IPS-15b (cell line): ENCODE results near the gene C15orf62.

Experiments used
- H3K27me3 ChIP-seq: one replicate; pipeline ENCODE4 v1.6.1; 2013; ENCODE audit warnings: low read length; ENCODE audit not compliant: control insufficient read depth, insufficient read depth
- H3K36me3 ChIP-seq: one replicate; pipeline ENCODE4 v1.6.1; 2013; ENCODE audit warnings: low read length; ENCODE audit not compliant: control insufficient read depth, insufficient read depth
- H3K4me1 ChIP-seq: one replicate; pipeline ENCODE4 v1.6.1; 2013; ENCODE audit warnings: mild to moderate bottlenecking, low read length; ENCODE audit not compliant: control insufficient read depth, insufficient read depth
- H3K4me3 ChIP-seq: one replicate; pipeline ENCODE4 v1.5.1; 2013; ENCODE audit warnings: low read depth, low read length
- H3K9ac ChIP-seq: one replicate; pipeline ENCODE4 v1.6.1; 2013; ENCODE audit warnings: low read depth, mild to moderate bottlenecking, low read length
- H3K9me3 ChIP-seq: one replicate; pipeline ENCODE4 v1.6.1; 2013; ENCODE audit warnings: mild to moderate bottlenecking, low read length; ENCODE audit not compliant: control insufficient read depth, insufficient read depth

Gene C15orf62

GRCh38 chr15:40743921-40744814, 25.6 kb upstream of the C15orf62 start:
- H3K4me3 ChIP-seq, result no peak overlapping the region
- peaks cover 7% of the 10 kb centered on the region for H3K36me3 ChIP-seq
- no peak overlapping the region for H3K9ac ChIP-seq
- H3K9me3 ChIP-seq, result no peaks in the 10 kb centered on the region
- H3K4me1 ChIP-seq, result peaks cover 9% of the 10 kb centered on the region
- no peaks in the 10 kb centered on the region for H3K27me3 ChIP-seq

GRCh38 chr15:40744815-40745152, 25.0 kb upstream of the C15orf62 start:
- Histone ChIP-seq H3K27me3 (no peaks in the 10 kb centered on the region), H3K9ac (no peak overlapping the region), H3K36me3 (peaks cover 7% of the 10 kb centered on the region), H3K4me1 (peaks cover 3% of the 10 kb centered on the region), H3K9me3 (no peaks in the 10 kb centered on the region), H3K4me3 (no peak overlapping the region)

GRCh38 chr15:40746916-40747418, 22.8 kb upstream of the C15orf62 start:
- Histone ChIP-seq H3K9ac (no peak overlapping the region), H3K9me3 (no peaks in the 10 kb centered on the region), H3K4me3 (no peak overlapping the region), H3K36me3 (peaks cover 7% of the 10 kb centered on the region), H3K4me1 (no peaks in the 10 kb centered on the region), H3K27me3 (no peaks in the 10 kb centered on the region)

GRCh38 chr15:40747685-40748631, 21.8 kb upstream of the C15orf62 start:
- H3K9me3 ChIP-seq, result no peaks in the 10 kb centered on the region
- no peaks in the 10 kb centered on the region for H3K4me1 ChIP-seq
- no peak overlapping the region for H3K9ac ChIP-seq
- peaks cover 7% of the 10 kb centered on the region for H3K36me3 ChIP-seq
- H3K4me3 ChIP-seq, result no peak overlapping the region
- no peaks in the 10 kb centered on the region for H3K27me3 ChIP-seq

DNA sequence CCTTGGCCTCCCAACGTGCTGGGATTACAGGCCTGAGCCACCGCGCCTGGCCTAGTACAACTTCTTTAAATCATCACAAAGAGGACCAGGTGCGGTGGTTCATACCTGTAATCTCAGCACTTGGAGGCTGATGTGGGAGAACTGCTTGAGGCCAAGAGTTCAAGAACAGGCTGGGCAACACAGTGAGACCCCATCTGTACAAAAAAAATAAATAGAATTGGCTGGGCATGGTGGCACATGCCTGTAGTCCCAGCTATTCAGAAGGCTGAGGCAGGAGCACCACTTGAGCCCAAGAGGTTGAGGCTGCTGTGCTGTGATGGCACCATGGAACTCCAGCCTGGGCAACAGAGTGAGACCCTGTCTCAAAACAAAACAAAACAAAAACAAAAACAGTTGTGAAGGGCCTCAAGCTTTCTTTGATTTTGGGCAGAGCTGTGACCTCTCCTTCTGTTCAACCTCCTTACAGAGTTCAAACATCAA, 20.6 kb upstream of the C15orf62 start:
- no peak overlapping the region for H3K9ac ChIP-seq
- H3K36me3 ChIP-seq, result peaks cover 7% of the 10 kb centered on the region
- no peaks in the 10 kb centered on the region for H3K27me3 ChIP-seq
- no peaks in the 10 kb centered on the region for H3K9me3 ChIP-seq
- H3K4me1 ChIP-seq, result no peaks in the 10 kb centered on the region
- H3K4me3 ChIP-seq, result no peak overlapping the region

- Histone ChIP-seq H3K9me3 (no peaks in the 10 kb centered on the region), H3K4me1 (no peaks in the 10 kb centered on the region), H3K4me3 (no peak overlapping the region), H3K27me3 (no peaks in the 10 kb centered on the region), H3K36me3 (no peaks in the 10 kb centered on the region), H3K9ac (no peak overlapping the region)
Measured at GRCh38 chr15:40750885-40751284, 18.9 kb upstream of the C15orf62 start.

DNA sequence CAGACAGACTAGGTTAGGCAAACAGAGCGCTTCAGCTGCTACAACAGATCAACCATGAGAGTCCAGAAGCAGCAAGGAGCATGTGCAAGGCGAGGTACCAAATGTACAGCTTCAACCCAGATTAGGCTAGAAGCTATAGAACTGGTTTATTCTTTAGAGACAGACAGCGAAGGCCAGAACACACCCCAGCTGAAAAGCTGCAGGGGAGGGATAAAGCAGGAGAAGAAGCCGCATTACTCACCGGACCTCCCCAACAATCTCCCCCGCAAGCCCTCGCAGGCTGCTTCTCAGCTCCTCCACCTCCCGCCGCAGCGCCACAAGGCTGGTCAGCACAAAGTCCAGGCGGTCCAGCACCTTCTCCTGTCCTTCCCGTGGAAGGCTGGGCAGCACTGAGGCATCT, 18.0 kb upstream of the C15orf62 start:
- Histone ChIP-seq H3K4me1 (no peaks in the 10 kb centered on the region), H3K9me3 (no peaks in the 10 kb centered on the region), H3K36me3 (no peaks in the 10 kb centered on the region), H3K9ac (no peak overlapping the region), H3K27me3 (no peaks in the 10 kb centered on the region), H3K4me3 (no peak overlapping the region)

GRCh38 chr15:40754574-40754882, 15.3 kb upstream of the C15orf62 start:
- no peaks in the 10 kb centered on the region for H3K9me3 ChIP-seq
- no peak overlapping the region for H3K9ac ChIP-seq
- peak overlapping the region; percentile 79 for H3K4me3 ChIP-seq
- no peaks in the 10 kb centered on the region for H3K4me1 ChIP-seq
- no peaks in the 10 kb centered on the region for H3K27me3 ChIP-seq
- H3K36me3 ChIP-seq, result no peaks in the 10 kb centered on the region

GRCh38 chr15:40754883-40755811, 14.6 kb upstream of the C15orf62 start, which contains the start of gene RMDN3:
TSS of gene RMDN3 (minus strand) at chr15:40755254. CDS start at chr15:40754783, 471 bp downstream.
- peak within 1 kb of the TSS; percentile 79 for H3K4me3 ChIP-seq
- H3K36me3 ChIP-seq, result no peaks in the 10 kb centered on the region
- no peaks in the 10 kb centered on the region for H3K9me3 ChIP-seq
- H3K9ac ChIP-seq, result peak within 1 kb of the TSS; percentile 90
- H3K27me3 ChIP-seq, result no peaks in the 10 kb centered on the region
- H3K4me1 ChIP-seq, result no peaks in the 10 kb centered on the region

DNA sequence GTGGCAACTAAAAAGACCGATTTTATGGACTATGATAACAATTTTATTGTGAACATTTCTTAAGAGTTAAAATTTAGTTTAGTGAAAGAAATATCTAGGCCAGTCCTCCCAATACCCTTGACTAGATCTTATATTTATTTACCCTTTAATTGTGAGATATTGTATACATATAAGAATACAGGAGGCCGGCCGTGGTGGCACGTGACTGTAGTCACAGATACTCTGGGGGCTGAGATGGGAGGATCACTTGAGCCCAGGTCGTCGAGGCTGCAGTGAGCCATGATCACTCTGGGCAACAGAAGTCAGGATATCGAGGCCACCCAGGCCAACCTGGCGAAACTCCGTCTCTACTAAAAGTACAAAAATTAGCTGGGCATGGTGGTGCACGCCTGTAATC, 14.0 kb upstream of the C15orf62 start:
- peak overlapping the region; percentile 79 for H3K4me3 ChIP-seq
- peak overlapping the region; percentile 90 for H3K9ac ChIP-seq
- no peaks in the 10 kb centered on the region for H3K4me1 ChIP-seq
- no peaks in the 10 kb centered on the region for H3K36me3 ChIP-seq
- no peaks in the 10 kb centered on the region for H3K27me3 ChIP-seq
- H3K9me3 ChIP-seq, result no peaks in the 10 kb centered on the region

DNA sequence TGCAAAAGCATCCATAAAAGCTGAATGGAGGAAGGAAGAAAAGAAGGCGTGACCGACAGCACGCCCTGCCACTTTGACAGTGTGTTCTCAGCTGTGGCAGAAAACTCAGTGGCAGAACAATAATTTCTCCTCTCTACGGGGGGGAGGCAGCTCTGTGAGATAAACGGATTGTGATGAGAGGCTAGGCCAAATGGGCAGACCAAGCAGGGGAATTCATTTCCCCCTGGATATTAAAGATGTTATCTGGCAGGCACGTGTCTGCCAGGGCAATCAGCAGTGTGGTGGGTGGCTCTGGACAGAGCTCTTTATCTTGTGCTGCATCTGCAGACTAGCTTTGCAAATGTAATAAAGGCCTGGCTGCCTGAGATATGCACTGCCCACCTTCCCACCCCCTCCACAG, 12.8 kb upstream of the C15orf62 start:
- Histone ChIP-seq H3K4me1 (no peaks in the 10 kb centered on the region), H3K9ac (no peak overlapping the region), H3K36me3 (no peaks in the 10 kb centered on the region), H3K4me3 (no peak overlapping the region), H3K9me3 (no peaks in the 10 kb centered on the region), H3K27me3 (no peaks in the 10 kb centered on the region)
